Heart right ventricle (tissue), 16 donors: Measurements from ENCODE around the gene PRKCE. TPM values are rescaled to one million over a fixed set of nuclear protein-coding genes. Genes with fewer than 3 reads are reported as not detected.

Source experiments
- ATAC-seq, 8 donors: fragments of 200-7000 bp; cut with Tn5 transposase; one replicate each; pipeline ENCODE4 v1.9.1; 2020; ENCODE audit warnings: mild to moderate bottlenecking in 8 of 8, moderate library complexity in 8 of 8, moderate number of reproducible peaks in 1 of 8
- DNase-seq, 2 donors: peaks; one replicate each; pipeline ENCODE4 v3.0.0-alpha.2; 2020
- H3K27ac ChIP-seq, 10 donors: fragments of 200-600 bp; sonication (generic) in 2 of 10; one replicate each; pipeline versions ENCODE4 v1.5.0 to v1.8.0; 2020 to 2022; ENCODE audit warnings: mild to moderate bottlenecking in 3 of 10
- H3K27me3 ChIP-seq, 7 donors: fragments of 200-600 bp; one replicate each; pipeline ENCODE4 v1.8.0; 2021 to 2022; ENCODE audit warnings: mild to moderate bottlenecking in 2 of 7
- H3K36me3 ChIP-seq, 9 donors: fragments of 200-600 bp; sonication (generic) in 1 of 9; one replicate each; pipeline versions ENCODE4 v1.5.0 to v1.8.0; 2020 to 2022; ENCODE audit warnings: mild to moderate bottlenecking in 2 of 9
- H3K4me1 ChIP-seq, 9 donors: fragments of 200-600 bp; sonication (generic) in 1 of 9; one replicate each; pipeline versions ENCODE4 v1.5.0 to v1.8.0; 2020 to 2022; ENCODE audit warnings: mild to moderate bottlenecking in 4 of 9
- H3K4me3 ChIP-seq, 10 donors: fragments of 200-600 bp; sonication (generic) in 2 of 10; one replicate each; pipeline versions ENCODE4 v1.5.0 to v1.8.0; 2020 to 2022; ENCODE audit warnings: mild to moderate bottlenecking in 7 of 10, moderate library complexity in 2 of 10
- H3K9me3 ChIP-seq, 11 donors: fragments of 200-600 bp in 10 of 11; sonication (generic) in 2 of 11; one replicate each; pipeline versions ENCODE4 v1.5.0 to v1.8.0; 2013 to 2022; ENCODE audit warnings: mild to moderate bottlenecking in 2 of 11, control low read depth in 1 of 11, moderate library complexity in 1 of 11
- CTCF ChIP-seq, 9 donors: fragments of 200-600 bp; sonication (generic) in 2 of 9; IDR thresholded peaks; one replicate each; pipeline versions ENCODE4 v1.5.0 to v1.8.0; 2021 to 2022; ENCODE audit warnings: antibody characterized with exemption in 9 of 9, mild to moderate bottlenecking in 5 of 9, moderate library complexity in 1 of 9
- WGBS, 2 donors: extraction: QIAGEN DNeasy Blood & Tissue Kit; methylation state at CpG; one replicate each; pipeline ENCODE4 v1.1.7; 2013; ENCODE audit warnings: inconsistent platforms in 1 of 2; 5-methylcytosine and 5-hydroxymethylcytosine counted together
- intact Hi-C, 10 donors: fragments of 100-400 bp; cut with DNase I; formaldehyde crosslinking; loops; one replicate each; pipeline versions ENCODE4 v1.11.1 to v1.14.2; 2022
- polyA plus RNA-seq, 2 donors: library from polyadenylated mRNA; stranded (reverse); fragments of 200-250 nt; gene quantifications; one replicate each; pipeline ENCODE4 v1.2.3, GENCODE V29; 2013
- total RNA-seq, 10 donors: library from RNA; stranded (reverse); fragmentation: NEBNext Ultra II Directional in 3 of 10; extraction: Animal tissue kit (Norgen Biotek cat#: 25700) in 3 of 10; gene quantifications; one replicate each; pipeline versions ENCODE4 v1.2.1 to v1.2.4, GENCODE V29; 2021 to 2023
- donor health status: Arrhythmogenic right ventricular cardiomyopathy.
- donor health status: ischemic (EF 13 %, LVEDD 7.1; RV severe dilation, severe dysfunction).
- donor health status: healthy with polysubstance abuse.
- donor health status: DM: no; HTN: yes; CAD: no.
- donor health status: DM: no; HTN: no; CAD: no.
- donor health status: ischemic (EF 25% LVEDD 6.9; RV normal size, moderate dysfunction).
- donor health status: ischemic (EF 25% LVEDD 5.7; RV mildly dilated, moderate dysfunction).
- donor health status: healthy.
- donor health status: DM: yes; HTN: yes; CAD: no.
- donor health status: Ischemic cardiomyopathy.
- donor health status: ischemic (EF 35%, LVEDD 5.7; RV mildly dilated, moderate dysfunction).
- donor health status: nonischemic (EF 11% LVEDD 7.7; RV severe dilation, severe dysfunction).
- donor health status: DM: yes; HTN: yes; CAD: no.
- donor health status: PGD.
- donor health status: ischemic (EF 29% LVEDD 5.4; RV normal size, mild dysfunction).
- donor health status: nonischemic (EF 23%, LVEDD 6.1; RV moderate dilation, normal function).

PRKCE gene
- total and polyA plus RNA-seq, 12 donors = 3.7 to 22.7 (median 16.7) TPM

GRCh38 chr2:45726188-45726587 is 74.7 kb downstream of the PRKCE start:
- no peak for TF ChIP-seq CTCF (IDR thresholded peaks at IDR 0.05)
- WGBS, 2 donors = 58 to 67% methylated on average over 4 of the region's 4 CpGs
- H3K4me1 ChIP-seq = peaks cover 2 to 70% (median 21%) of the 10 kb centered on the region in 9 donors
- H3K36me3 ChIP-seq = no peaks in the 10 kb centered on the region
- H3K27ac ChIP-seq = no peak overlapping the region
- intact Hi-C loops = no loop called here
- no peaks in the 10 kb centered on the region for H3K9me3 ChIP-seq
- no peak overlapping the region for H3K4me3 ChIP-seq
- DNase-seq = no peak
- H3K27me3 ChIP-seq = no peaks in the 10 kb centered on the region
- ATAC-seq = no peak

GRCh38 chr2:45728458-45728942 is 77.0 kb downstream of the PRKCE start:
- no peak for ATAC-seq
- Histone ChIP-seq H3K4me3 (no peak overlapping the region), H3K27me3 (no peaks in the 10 kb centered on the region), H3K9me3 (no peaks in the 10 kb centered on the region), H3K36me3 (no peaks in the 10 kb centered on the region), H3K27ac (no peak overlapping the region), H3K4me1 (peaks cover 2 to 64% (median 13%) of the 10 kb centered on the region in 9 donors)
- no peak for TF ChIP-seq CTCF (IDR thresholded peaks at IDR 0.05)
- intact Hi-C loops = no loop called here
- DNase-seq = no peak
- 91 to 92% methylated on average over 4 of the region's 4 CpGs for WGBS, 2 donors

- Histone ChIP-seq H3K4me1 (peaks cover 0 to 49% (median 0%) of the 10 kb centered on the region in 9 donors), H3K4me3 (no peak overlapping the region), H3K9me3 (no peaks in the 10 kb centered on the region), H3K27me3 (no peaks in the 10 kb centered on the region), H3K27ac (peak overlapping the region in 1 of 10 donors; percentile 48), H3K36me3 (no peaks in the 10 kb centered on the region)
- WGBS, 2 donors = 93% methylated on average over 8 of the region's 8 CpGs
- ATAC-seq (peak in 1 of 8 donors; percentile 35), DNase-seq (no peak)
- TF ChIP-seq CTCF (IDR thresholded peaks at IDR 0.05) = peak in 2 of 9 donors; percentile 8 to 28
- intact Hi-C loops = no loop called here
These were observed 78.5 kb downstream of the PRKCE start for GRCh38 chr2:45729753-45730512.

- no peak for DNase-seq
- Histone ChIP-seq H3K9me3 (no peaks in the 10 kb centered on the region), H3K4me1 (peaks cover 0 to 40% (median 2%) of the 10 kb centered on the region in 9 donors), H3K36me3 (no peaks in the 10 kb centered on the region), H3K27me3 (no peaks in the 10 kb centered on the region), H3K27ac (no peak overlapping the region), H3K4me3 (no peak overlapping the region)
- no peak for TF ChIP-seq CTCF (IDR thresholded peaks at IDR 0.05)
- no peak for ATAC-seq
- intact Hi-C loops = no loop called here
These were observed 79.7 kb downstream of the PRKCE start for GRCh38 chr2:45731141-45731540.
